Central memory CD4-positive, alpha-beta T cell (primary cell): ENCODE data around the gene FGGY.
"Not testable (repeated sequence)": the region's sequence is repeated elsewhere in the genome, so short reads cannot be mapped to it uniquely, and the experiment has no call there.

Experiments used
- DNase-seq: peaks from one replicate; pipeline ENCODE4 v3.0.0; 2022

Gene FGGY

GRCh38 chr1:59556802-59557548 lies 260.1 kb downstream of the FGGY start:
- DNase-seq: no peak

GRCh38 chr1:59557549-59557885 lies 260.6 kb downstream of the FGGY start:
- DNase-seq: no peak

GRCh38 chr1:59558580-59558979 lies 261.7 kb downstream of the FGGY start:
- not testable (repeated sequence) for DNase-seq

- DNase-seq: no peak
These were observed 264.0 kb downstream of the FGGY start for GRCh38 chr1:59560807-59561450.

- DNase-seq: no peak
These were observed 264.9 kb downstream of the FGGY start for GRCh38 chr1:59561796-59562195.

GRCh38 chr1:59564192-59564891 lies 267.4 kb downstream of the FGGY start:
- DNase-seq: no peak

GRCh38 chr1:59565611-59566410 lies 268.9 kb downstream of the FGGY start:
- no peak for DNase-seq

- no peak for DNase-seq
These were observed 271.5 kb downstream of the FGGY start for GRCh38 chr1:59568158-59568935.

GRCh38 chr1:59569198-59569597 lies 272.3 kb downstream of the FGGY start:
- no peak for DNase-seq

GRCh38 chr1:59570524-59570923 lies 273.6 kb downstream of the FGGY start:
- DNase-seq: peak; percentile 54

- DNase-seq: no peak
These were observed 277.2 kb downstream of the FGGY start for GRCh38 chr1:59574085-59574484.

GRCh38 chr1:59577774-59578173 lies 280.9 kb downstream of the FGGY start:
- DNase-seq: no peak

GRCh38 chr1:59579222-59579621 lies 282.3 kb downstream of the FGGY start:
- DNase-seq: no peak

- no peak for DNase-seq
These were observed 283.4 kb downstream of the FGGY start for GRCh38 chr1:59580257-59580656.

GRCh38 chr1:59592410-59592809 lies 295.5 kb downstream of the FGGY start:
- DNase-seq: not testable (repeated sequence)

- no peak for DNase-seq
These were observed 296.0 kb downstream of the FGGY start for GRCh38 chr1:59592924-59593323.

GRCh38 chr1:59593798-59594790 lies 297.2 kb downstream of the FGGY start:
- no peak for DNase-seq

GRCh38 chr1:59595774-59596173 lies 298.9 kb downstream of the FGGY start:
- DNase-seq: no peak

- DNase-seq: no peak
These were observed 299.5 kb downstream of the FGGY start for GRCh38 chr1:59596432-59596831.

- DNase-seq: no peak
These were observed 300.1 kb downstream of the FGGY start for GRCh38 chr1:59596956-59597355.
